HEK293 (cell line): ENCODE data around the gene GCA.

Source experiments
- BCL11A ChIP-seq: fragments of 450-650 bp; formaldehyde crosslinking; IDR thresholded peaks from 2 replicates; pipeline ENCODE4 v1.5.1; 2016; ENCODE audit warnings: low read depth, missing biosample characterization, missing genetic modification characterization
- BCL11B ChIP-seq: fragments of 450-650 bp; formaldehyde crosslinking; IDR thresholded peaks from 2 replicates; pipeline ENCODE4 v1.5.1; 2016; ENCODE audit warnings: low read depth, missing biosample characterization, missing genetic modification characterization
- HIC1 ChIP-seq: fragments of 450-650 bp; formaldehyde crosslinking; IDR thresholded peaks from 2 replicates; pipeline ENCODE4 v1.5.1; 2016; ENCODE audit warnings: missing biosample characterization, missing genetic modification characterization
- IKZF3 ChIP-seq: fragments of 450-650 bp; IDR thresholded peaks from 2 replicates; pipeline ENCODE4 v1.5.0; 2018; ENCODE audit warnings: missing biosample characterization, mild to moderate bottlenecking, missing genetic modification characterization, moderate library complexity
- KLF1 ChIP-seq: fragments of 450-650 bp; formaldehyde crosslinking; IDR thresholded peaks from 2 replicates; pipeline ENCODE4 v1.5.1; 2016; ENCODE audit warnings: missing biosample characterization, missing genetic modification characterization
- KLF17 ChIP-seq: fragments of 450-650 bp; formaldehyde crosslinking; IDR thresholded peaks from 2 replicates; pipeline ENCODE4 v1.5.1; 2016; ENCODE audit warnings: missing biosample characterization, missing genetic modification characterization
- KLF9 ChIP-seq: fragments of 450-650 bp; formaldehyde crosslinking; IDR thresholded peaks from 2 replicates; pipeline ENCODE4 v1.5.1; 2016; ENCODE audit warnings: missing biosample characterization, missing genetic modification characterization, low read depth
- OSR2 ChIP-seq: fragments of 450-650 bp; formaldehyde crosslinking; IDR thresholded peaks from 2 replicates; pipeline ENCODE4 v1.5.1; 2016; ENCODE audit warnings: missing biosample characterization, missing genetic modification characterization
- PATZ1 ChIP-seq: fragments of 450-650 bp; formaldehyde crosslinking; IDR thresholded peaks from 2 replicates; pipeline ENCODE4 v1.5.1; 2016; ENCODE audit warnings: missing biosample characterization, missing genetic modification characterization
- PRDM1 ChIP-seq: fragments of 450-650 bp; formaldehyde crosslinking; IDR thresholded peaks from 2 replicates; pipeline ENCODE4; 2016; ENCODE audit warnings: missing biosample characterization, missing genetic modification characterization
- SP2 ChIP-seq: fragments of 450-650 bp; formaldehyde crosslinking; IDR thresholded peaks from 2 replicates; pipeline ENCODE4 v1.5.1; 2016; ENCODE audit warnings: missing biosample characterization, missing genetic modification characterization
- SP3 ChIP-seq: fragments of 450-650 bp; formaldehyde crosslinking; IDR thresholded peaks from 2 replicates; pipeline ENCODE4 v1.5.1; 2016; ENCODE audit warnings: missing biosample characterization, missing genetic modification characterization
- SP7 ChIP-seq: fragments of 450-650 bp; formaldehyde crosslinking; IDR thresholded peaks from 2 replicates; pipeline ENCODE4 v1.5.1; 2016; ENCODE audit warnings: missing biosample characterization, missing genetic modification characterization
- ZBTB17 ChIP-seq: fragments of 450-650 bp; formaldehyde crosslinking; IDR thresholded peaks from 2 replicates; pipeline ENCODE4 v1.5.1; 2016; ENCODE audit warnings: missing biosample characterization, missing genetic modification characterization
- ZFP37 ChIP-seq: fragments of 450-650 bp; formaldehyde crosslinking; IDR thresholded peaks from 2 replicates; pipeline ENCODE4 v1.5.1; 2016; ENCODE audit warnings: missing biosample characterization, missing genetic modification characterization
- ZNF184 ChIP-seq: fragments of 450-650 bp; IDR thresholded peaks from 2 replicates; pipeline ENCODE4 v1.5.1; 2018; ENCODE audit warnings: missing biosample characterization, mild to moderate bottlenecking, missing genetic modification characterization
- ZNF214 ChIP-seq: fragments of 450-650 bp; formaldehyde crosslinking; IDR thresholded peaks from 2 replicates; pipeline ENCODE4 v1.5.1; 2017; ENCODE audit warnings: missing biosample characterization, mild to moderate bottlenecking, missing genetic modification characterization, borderline replicate concordance
- ZNF24 ChIP-seq: fragments of 450-650 bp; formaldehyde crosslinking; IDR thresholded peaks from 2 replicates; pipeline ENCODE4 v1.5.1; 2016; ENCODE audit warnings: missing biosample characterization, missing genetic modification characterization
- ZNF324 ChIP-seq: fragments of 450-650 bp; formaldehyde crosslinking; IDR thresholded peaks from 2 replicates; pipeline ENCODE4 v1.5.1; 2016; ENCODE audit warnings: missing biosample characterization, missing genetic modification characterization
- ZNF335 ChIP-seq: fragments of 450-650 bp; formaldehyde crosslinking; conservative IDR thresholded peaks from 2 replicates; pipeline ENCODE4 v1.5.1; 2016; ENCODE audit warnings: missing biosample characterization, missing genetic modification characterization
- ZNF350 ChIP-seq: fragments of 450-650 bp; formaldehyde crosslinking; IDR thresholded peaks from 2 replicates; pipeline ENCODE4 v1.5.0; 2017; ENCODE audit warnings: missing biosample characterization, mild to moderate bottlenecking, missing genetic modification characterization
- ZNF501 ChIP-seq: fragments of 450-650 bp; formaldehyde crosslinking; IDR thresholded peaks from 2 replicates; pipeline ENCODE4 v1.5.1; 2016; ENCODE audit warnings: missing biosample characterization, missing genetic modification characterization
- ZNF549 ChIP-seq: fragments of 450-650 bp; IDR thresholded peaks from 2 replicates; pipeline ENCODE4 v1.5.1; 2018; ENCODE audit warnings: missing biosample characterization, missing genetic modification characterization, mild to moderate bottlenecking, inconsistent platforms, moderate library complexity
- ZNF610 ChIP-seq: fragments of 450-650 bp; formaldehyde crosslinking; IDR thresholded peaks from 2 replicates; pipeline ENCODE4 v1.5.1; 2016; ENCODE audit warnings: missing biosample characterization, missing genetic modification characterization, borderline replicate concordance
- ZNF626 ChIP-seq: fragments of 450-650 bp; sonication (Bioruptor Pico); formaldehyde crosslinking; IDR thresholded peaks from 2 replicates; pipeline ENCODE4 v1.5.1; 2018; ENCODE audit warnings: missing biosample characterization, missing genetic modification characterization, inconsistent platforms
- ZNF629 ChIP-seq: fragments of 450-650 bp; formaldehyde crosslinking; IDR thresholded peaks from 2 replicates; pipeline ENCODE4 v1.5.1; 2017; ENCODE audit warnings: missing biosample characterization, missing genetic modification characterization
- ZNF785 ChIP-seq: fragments of 450-650 bp; formaldehyde crosslinking; IDR thresholded peaks from 2 replicates; pipeline ENCODE4 v1.5.1; 2016; ENCODE audit warnings: missing biosample characterization, missing genetic modification characterization
- ZNF791 ChIP-seq: fragments of 450-650 bp; formaldehyde crosslinking; IDR thresholded peaks from 2 replicates; pipeline ENCODE4 v1.5.1; 2016; ENCODE audit warnings: missing biosample characterization, missing genetic modification characterization
- ZNF830 ChIP-seq: fragments of 450-650 bp; IDR thresholded peaks from 2 replicates; pipeline ENCODE4 v1.5.0; 2018; ENCODE audit warnings: missing biosample characterization, missing genetic modification characterization, low read depth, mild to moderate bottlenecking, moderate library complexity
- ZXDB ChIP-seq: fragments of 450-650 bp; formaldehyde crosslinking; IDR thresholded peaks from 2 replicates; pipeline ENCODE4 v1.5.1; 2016; ENCODE audit warnings: missing biosample characterization, missing genetic modification characterization
- TF ChIP-seq, protein P1 (sequence below): fragments of 450-650 bp; formaldehyde crosslinking; IDR thresholded peaks from 2 replicates; pipeline ENCODE4 v1.5.1; 2016; ENCODE audit warnings: missing biosample characterization, missing genetic modification characterization
- TF ChIP-seq, protein P2 (sequence below): fragments of 450-650 bp; formaldehyde crosslinking; IDR thresholded peaks from 2 replicates; pipeline ENCODE4 v1.5.1; 2016; ENCODE audit warnings: missing biosample characterization, missing genetic modification characterization

GCA gene

GRCh38 chr2:162343824-162344616 is at the start of gene GCA (continued):
- peak; percentile 63 for TF ChIP-seq ZBTB17 (tag by site-specific recombination)
- no peak for TF ChIP-seq ZNF626
- TF ChIP-seq ZNF549 (tag by site-specific recombination), result no peak
- TF ChIP-seq KLF9 (tag by site-specific recombination), result peak; percentile 96
- no peak for TF ChIP-seq BCL11A (tag by site-specific recombination)
- no peak for TF ChIP-seq ZNF629
- TF ChIP-seq, protein P1, sequence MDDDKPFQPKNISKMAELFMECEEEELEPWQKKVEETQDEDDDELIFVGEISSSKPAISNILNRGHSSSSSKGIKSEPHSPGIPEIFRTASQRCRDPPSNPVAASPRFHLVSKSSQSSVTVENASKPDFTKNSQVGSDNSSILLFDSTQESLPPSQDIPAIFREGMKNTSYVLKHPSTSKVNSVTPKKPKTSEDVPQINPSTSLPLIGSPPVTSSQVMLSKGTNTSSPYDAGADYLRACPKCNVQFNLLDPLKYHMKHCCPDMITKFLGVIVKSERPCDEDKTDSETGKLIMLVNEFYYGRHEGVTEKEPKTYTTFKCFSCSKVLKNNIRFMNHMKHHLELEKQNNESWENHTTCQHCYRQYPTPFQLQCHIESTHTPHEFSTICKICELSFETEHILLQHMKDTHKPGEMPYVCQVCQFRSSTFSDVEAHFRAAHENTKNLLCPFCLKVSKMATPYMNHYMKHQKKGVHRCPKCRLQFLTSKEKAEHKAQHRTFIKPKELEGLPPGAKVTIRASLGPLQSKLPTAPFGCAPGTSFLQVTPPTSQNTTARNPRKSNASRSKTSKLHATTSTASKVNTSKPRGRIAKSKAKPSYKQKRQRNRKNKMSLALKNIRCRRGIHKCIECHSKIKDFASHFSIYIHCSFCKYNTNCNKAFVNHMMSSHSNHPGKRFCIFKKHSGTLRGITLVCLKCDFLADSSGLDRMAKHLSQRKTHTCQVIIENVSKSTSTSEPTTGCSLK, result no peak
- TF ChIP-seq SP7 (tag by site-specific recombination), result peak; percentile 45; the same call in 1 of the 2 replicates
- TF ChIP-seq KLF1 (tag by site-specific recombination), result peak; percentile 71
- TF ChIP-seq PATZ1 (tag by site-specific recombination), result peak; percentile 90
- peak; percentile 83 for TF ChIP-seq HIC1 (tag by site-specific recombination)
- TF ChIP-seq SP3 (tag by site-specific recombination), result peak; percentile 90
- no peak for TF ChIP-seq ZFP37 (tag by site-specific recombination)
- no peak for TF ChIP-seq ZNF785 (tag by site-specific recombination)
- TF ChIP-seq BCL11B (tag by site-specific recombination), result no peak
- TF ChIP-seq ZNF24 (tag by site-specific recombination), result no peak
- TF ChIP-seq KLF17 (tag by site-specific recombination), result 0 out of 2 replicates have a peak, but pooled peaks have one; percentile 30
- no peak for TF ChIP-seq ZNF791 (tag by site-specific recombination)
- no peak for TF ChIP-seq ZNF214 (tag by site-specific recombination)
- no peak for TF ChIP-seq ZNF324 (tag by site-specific recombination)
- no peak for TF ChIP-seq ZNF350
- TF ChIP-seq OSR2 (tag by site-specific recombination), result no peak
- no peak for TF ChIP-seq ZNF184 (tag by site-specific recombination)
- TF ChIP-seq SP2, result peak; percentile 96
- peak; percentile 42; the same call in 1 of the 2 replicates for TF ChIP-seq ZNF610 (tag by site-specific recombination)
- no peak for TF ChIP-seq IKZF3 (tag by site-specific recombination)
- TF ChIP-seq, protein P2, sequence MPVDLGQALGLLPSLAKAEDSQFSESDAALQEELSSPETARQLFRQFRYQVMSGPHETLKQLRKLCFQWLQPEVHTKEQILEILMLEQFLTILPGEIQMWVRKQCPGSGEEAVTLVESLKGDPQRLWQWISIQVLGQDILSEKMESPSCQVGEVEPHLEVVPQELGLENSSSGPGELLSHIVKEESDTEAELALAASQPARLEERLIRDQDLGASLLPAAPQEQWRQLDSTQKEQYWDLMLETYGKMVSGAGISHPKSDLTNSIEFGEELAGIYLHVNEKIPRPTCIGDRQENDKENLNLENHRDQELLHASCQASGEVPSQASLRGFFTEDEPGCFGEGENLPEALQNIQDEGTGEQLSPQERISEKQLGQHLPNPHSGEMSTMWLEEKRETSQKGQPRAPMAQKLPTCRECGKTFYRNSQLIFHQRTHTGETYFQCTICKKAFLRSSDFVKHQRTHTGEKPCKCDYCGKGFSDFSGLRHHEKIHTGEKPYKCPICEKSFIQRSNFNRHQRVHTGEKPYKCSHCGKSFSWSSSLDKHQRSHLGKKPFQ (tag by site-specific recombination), result peak; percentile 39; the same call in 1 of the 2 replicates
- no peak for TF ChIP-seq ZNF830 (tag by site-specific recombination)
- TF ChIP-seq ZNF335 (tag by site-specific recombination), result peak; percentile 66
- TF ChIP-seq ZNF501 (tag by site-specific recombination), result peak; percentile 23; the same call in 1 of the 2 replicates
- no peak for TF ChIP-seq PRDM1 (tag by site-specific recombination)
- TF ChIP-seq ZXDB (tag by site-specific recombination), result peak; percentile 66
